Trophoblast cell (in vitro differentiated cells and primary cell): ENCODE results near the gene SLC26A2.
"Not testable (repeated sequence)": the region's sequence is repeated elsewhere in the genome, so short reads cannot be mapped to it uniquely, and the experiment has no call there.

Source experiments
- DNase-seq, 2 donors: peaks; one replicate each; pipeline ENCODE4 v3.0.0-alpha.2; 2016
- H2AFZ ChIP-seq: 2 replicates; pipeline ENCODE4 v1.6.1; 2013; ENCODE audit warnings: low read length, moderate library complexity, mild to moderate bottlenecking; ENCODE audit not compliant: insufficient read depth, poor library complexity
- H2AK5ac ChIP-seq: 2 replicates; pipeline ENCODE4 v1.6.1; 2013; ENCODE audit warnings: mild to moderate bottlenecking, low read length
- H2BK120ac ChIP-seq: 2 replicates; pipeline ENCODE4 v1.6.1; 2013; ENCODE audit warnings: low read length, mild to moderate bottlenecking, moderate library complexity; ENCODE audit not compliant: insufficient read depth, poor library complexity
- H2BK12ac ChIP-seq: 2 replicates; pipeline ENCODE4 v1.6.1; 2013; ENCODE audit warnings: mild to moderate bottlenecking, low read length, moderate library complexity
- H2BK5ac ChIP-seq: 2 replicates; pipeline ENCODE4 v1.6.1; 2013; ENCODE audit warnings: low read length, low read depth, moderate library complexity, mild to moderate bottlenecking; ENCODE audit not compliant: poor library complexity
- H3K14ac ChIP-seq: 2 replicates; pipeline ENCODE4 v1.6.1; 2013; ENCODE audit warnings: mild to moderate bottlenecking, low read length
- H3K18ac ChIP-seq: 2 replicates; pipeline ENCODE4 v1.6.1; 2013; ENCODE audit warnings: mild to moderate bottlenecking, low read length
- H3K23ac ChIP-seq: 2 replicates; pipeline ENCODE4 v1.6.1; 2013; ENCODE audit warnings: low read length
- H3K27ac ChIP-seq: 2 replicates; pipeline ENCODE4 v1.5.1; 2013; ENCODE audit warnings: low read depth, mild to moderate bottlenecking, inconsistent platforms, low read length, moderate library complexity
- H3K27me3 ChIP-seq: 2 replicates; pipeline ENCODE4 v1.6.1; 2013; ENCODE audit warnings: inconsistent platforms, mild to moderate bottlenecking, low read length, moderate library complexity; ENCODE audit not compliant: insufficient read depth
- H3K36me3 ChIP-seq, 2 experiments: 1 replicate in 1 of 2; 2 replicates in 1 of 2; pipeline ENCODE4 v1.6.1; 2013; ENCODE audit warnings: low read length in 2 of 2, mild to moderate bottlenecking in 2 of 2, moderate library complexity in 1 of 2; ENCODE audit not compliant: insufficient read depth in 2 of 2, control insufficient read depth in 1 of 2
- H3K4ac ChIP-seq: 2 replicates; pipeline ENCODE4 v1.6.1; 2013; ENCODE audit warnings: low read depth, mild to moderate bottlenecking, low read length, moderate library complexity
- H3K4me1 ChIP-seq, 2 experiments: 1 replicate in 1 of 2; 2 replicates in 1 of 2; pipeline ENCODE4 v1.6.1; 2013; ENCODE audit warnings: low read length in 2 of 2, mild to moderate bottlenecking in 2 of 2, moderate library complexity in 1 of 2; ENCODE audit not compliant: insufficient read depth in 2 of 2, control insufficient read depth in 1 of 2
- H3K4me2 ChIP-seq: 2 replicates; pipeline ENCODE4 v1.6.1; 2013; ENCODE audit warnings: inconsistent platforms, mild to moderate bottlenecking, low read length, moderate library complexity
- H3K4me3 ChIP-seq: 2 replicates; pipeline ENCODE4 v1.5.1; 2013; ENCODE audit warnings: mild to moderate bottlenecking, low read depth, low read length, inconsistent platforms
- H3K79me1 ChIP-seq: one replicate; pipeline ENCODE4 v1.6.1; 2013; ENCODE audit warnings: low read length
- H3K79me2 ChIP-seq: 2 replicates; pipeline ENCODE4 v1.6.1; 2013; ENCODE audit warnings: low read length, mild to moderate bottlenecking; ENCODE audit not compliant: control insufficient read depth, insufficient read depth, poor library complexity
- H3K9ac ChIP-seq: 2 replicates; pipeline ENCODE4 v1.6.1; 2013; ENCODE audit warnings: mild to moderate bottlenecking, low read length
- H3K9me3 ChIP-seq: 2 replicates; pipeline ENCODE4 v1.6.1; 2013; ENCODE audit warnings: low read depth, mild to moderate bottlenecking, control low read depth, inconsistent platforms, low read length; ENCODE audit not compliant: insufficient read depth
- H4K12ac ChIP-seq: 2 replicates; pipeline ENCODE4 v1.6.1; 2013; ENCODE audit warnings: low read depth, mild to moderate bottlenecking, low read length, moderate library complexity
- H4K8ac ChIP-seq: 2 replicates; pipeline ENCODE4 v1.6.1; 2013; ENCODE audit warnings: low read depth, mild to moderate bottlenecking, low read length, moderate library complexity
- H4K91ac ChIP-seq: one replicate; pipeline ENCODE4 v1.6.1; 2013; ENCODE audit warnings: low read depth, mild to moderate bottlenecking, low read length, moderate library complexity
- WGBS: extraction: QIAGEN DNeasy Blood & Tissue Kit; methylation state at CpG from one replicate; pipeline ENCODE4 v1.1.7; 2013; ENCODE audit warnings: missing lambda C conversion rate; ENCODE audit not compliant: insufficient read length, insufficient coverage; ENCODE audit errors: extremely low coverage; 5-methylcytosine and 5-hydroxymethylcytosine counted together

Gene SLC26A2

DNA sequence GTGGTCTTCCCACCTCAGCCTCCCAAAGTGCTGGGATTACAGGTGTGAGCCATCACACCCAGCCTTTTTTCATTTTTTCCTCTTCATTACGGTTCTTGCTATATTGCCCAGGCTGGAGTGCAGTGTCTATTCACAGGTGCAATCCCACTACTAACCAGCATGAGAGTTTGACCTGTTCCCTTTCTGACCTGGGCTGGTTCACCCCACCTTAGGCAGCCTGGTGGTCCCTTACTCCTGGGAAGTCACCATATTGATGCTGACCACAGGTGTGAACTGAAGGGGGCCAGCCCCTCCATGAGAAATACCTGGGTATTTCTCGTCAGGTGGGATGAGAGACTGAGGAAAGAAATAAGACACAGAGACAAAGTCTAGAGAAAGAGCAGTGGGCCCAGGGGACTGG, 18.4 kb upstream of the SLC26A2 start:
- Histone ChIP-seq H4K12ac (no peak overlapping the region), H4K91ac (no peak overlapping the region), H3K36me3 (no peaks in the 10 kb centered on the region), H3K4ac (no peak overlapping the region), H3K4me1 (peaks cover 0 to 7% of the 10 kb centered on the region in 2 experiments), H3K23ac (no peak overlapping the region), H2BK120ac (no peak overlapping the region), H3K14ac (no peak overlapping the region), H3K18ac (no peak overlapping the region), H3K9ac (no peak overlapping the region), H3K4me3 (no peak overlapping the region), H3K79me1 (no peaks in the 10 kb centered on the region), H4K8ac (no peak overlapping the region), H2BK5ac (no peak overlapping the region), H2BK12ac (no peak overlapping the region), H3K27ac (no peak overlapping the region), H3K4me2 (no peak overlapping the region), H3K79me2 (no peaks in the 10 kb centered on the region), H2AK5ac (no peak overlapping the region), H3K27me3 (no peaks in the 10 kb centered on the region), H2AFZ (no peak overlapping the region), H3K9me3 (no peaks in the 10 kb centered on the region)
- DNase-seq = no peak
- WGBS = no CpG with 5 or more reads among the region's 2 CpGs

DNA sequence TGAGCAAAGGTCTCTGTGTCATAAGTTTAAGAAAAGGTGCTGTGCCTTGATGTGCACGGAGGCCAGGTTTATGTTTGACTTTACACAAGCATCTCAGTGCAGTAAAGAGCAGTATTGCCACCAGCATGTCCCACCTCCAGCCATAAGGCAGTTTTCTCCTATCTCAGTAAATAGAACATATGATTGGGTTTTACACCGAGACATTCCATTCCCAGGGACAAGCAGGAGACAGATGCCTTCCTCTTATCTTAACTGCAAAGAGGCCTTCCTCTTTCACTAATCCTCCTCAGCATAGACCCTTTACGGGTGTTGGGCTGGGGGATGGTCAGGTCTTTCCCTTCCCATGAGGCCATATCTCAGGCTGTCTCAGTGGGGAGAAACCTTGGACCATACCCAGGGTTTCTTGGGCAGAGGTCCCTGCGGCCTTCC, 17.8 kb upstream of the SLC26A2 start:
- H2BK12ac ChIP-seq = not testable (repeated sequence)

GRCh38 chr5:149943177-149943949, 17.2 kb upstream of the SLC26A2 start:
- not testable (repeated sequence) for H2BK120ac ChIP-seq, H4K8ac ChIP-seq, H3K9me3 ChIP-seq, H4K91ac ChIP-seq, H2BK12ac ChIP-seq, H3K79me1 ChIP-seq, H3K36me3 ChIP-seq, H3K9ac ChIP-seq, H3K27me3 ChIP-seq, H3K4ac ChIP-seq, H2AK5ac ChIP-seq, H2BK5ac ChIP-seq, H3K18ac ChIP-seq, H3K14ac ChIP-seq, DNase-seq, H3K4me2 ChIP-seq, H3K23ac ChIP-seq, H3K79me2 ChIP-seq, H2AFZ ChIP-seq, H3K4me3 ChIP-seq, H3K27ac ChIP-seq, H3K4me1 ChIP-seq, H4K12ac ChIP-seq
- WGBS = no CpG with 5 or more reads among the region's 6 CpGs

More for the DNA sequence above, 17.8 kb upstream of the SLC26A2 start:
- H3K27ac ChIP-seq, H2AFZ ChIP-seq, H2BK5ac ChIP-seq, H3K4me1 ChIP-seq, H3K9me3 ChIP-seq, H3K18ac ChIP-seq, H3K14ac ChIP-seq, H3K9ac ChIP-seq, H3K4me2 ChIP-seq, H2AK5ac ChIP-seq, H3K4ac ChIP-seq, H3K23ac ChIP-seq, H4K91ac ChIP-seq, H4K12ac ChIP-seq, H3K4me3 ChIP-seq, H3K79me2 ChIP-seq, DNase-seq, H4K8ac ChIP-seq, H3K27me3 ChIP-seq, H3K36me3 ChIP-seq, H3K79me1 ChIP-seq, H2BK120ac ChIP-seq: not testable (repeated sequence)
- no CpG with 5 or more reads among the region's 4 CpGs for WGBS

GRCh38 chr5:149944666-149945065, 15.9 kb upstream of the SLC26A2 start, which contains the start of gene PDE6A:
Gene PDE6A (minus strand): TSS chr5:149944793. CDS start chr5:149944673, 120 bp downstream.
- H2AFZ ChIP-seq = no peak within 1 kb of the TSS
- no CpG with 5 or more reads among the region's 2 CpGs for WGBS

More at GRCh38 chr5:149944666-149945065, 15.9 kb upstream of the SLC26A2 start, which contains the start of gene PDE6A:
- Histone ChIP-seq H3K23ac (no peak within 1 kb of the TSS), H3K4me3 (no peak within 1 kb of the TSS), H3K27me3 (no peaks in the 10 kb centered on the region), H3K18ac (no peak within 1 kb of the TSS), H3K4me2 (no peak within 1 kb of the TSS), H3K14ac (no peak within 1 kb of the TSS), H3K9me3 (no peaks in the 10 kb centered on the region), H3K79me2 (no peaks in the 10 kb centered on the region), H4K91ac (no peak within 1 kb of the TSS), H4K8ac (no peak within 1 kb of the TSS), H3K36me3 (no peaks in the 10 kb centered on the region), H2BK120ac (no peak within 1 kb of the TSS), H4K12ac (no peak within 1 kb of the TSS), H3K79me1 (no peaks in the 10 kb centered on the region), H2AK5ac (no peak within 1 kb of the TSS), H3K4ac (no peak within 1 kb of the TSS), H3K27ac (no peak within 1 kb of the TSS), H3K9ac (no peak within 1 kb of the TSS), H2BK5ac (no peak within 1 kb of the TSS), H3K4me1 (no peaks in the 10 kb centered on the region), H2BK12ac (no peak within 1 kb of the TSS)
- DNase-seq = no peak
